ENCODE results near the gene SLITRK2.

Gene SLITRK2

DNA sequence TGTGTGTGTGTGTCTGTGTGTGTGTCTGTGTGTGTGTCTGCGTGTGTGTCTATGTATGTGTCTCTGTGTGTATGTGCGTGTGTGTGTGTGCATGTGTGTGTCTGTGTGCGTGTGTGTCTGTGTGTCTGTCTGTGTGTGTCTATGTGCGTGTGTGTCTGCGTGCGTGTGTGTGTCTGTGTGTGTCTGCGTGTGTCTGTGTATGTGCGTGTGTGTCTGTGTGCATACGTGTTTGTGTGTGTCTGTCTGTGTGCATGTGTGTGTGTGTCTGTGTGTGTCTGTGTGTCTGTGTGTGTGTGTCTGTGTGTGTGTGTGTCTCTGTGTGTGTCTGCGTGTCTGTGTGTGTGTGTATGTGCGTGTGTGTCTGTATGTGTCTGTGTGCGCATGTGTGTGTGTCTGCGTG, 35.6 kb downstream of the SLITRK2 start:
- DNase-seq (ENCODE audit: low read depth): no peak

DNA sequence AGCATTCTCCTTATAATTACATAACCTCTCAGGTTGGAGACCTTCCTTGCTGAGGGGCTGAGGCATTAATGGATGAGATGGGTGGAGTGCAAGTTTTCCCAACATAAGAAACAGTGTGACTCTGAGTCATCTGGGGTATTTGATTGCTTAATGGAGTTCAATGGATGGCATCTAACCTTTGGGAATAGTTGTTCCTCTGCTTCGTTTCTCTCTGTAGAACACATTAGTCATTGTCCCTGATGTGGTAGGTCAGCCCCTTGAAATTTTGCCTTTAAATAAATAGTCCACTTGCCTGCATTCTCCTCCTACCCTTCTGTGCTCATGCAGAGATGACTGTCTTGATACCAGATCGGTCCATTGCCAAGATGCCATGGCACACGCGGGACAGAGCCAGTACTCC, 38.6 kb downstream of the SLITRK2 start:
- no peak for DNase-seq (ENCODE audit: low read depth)

DNA sequence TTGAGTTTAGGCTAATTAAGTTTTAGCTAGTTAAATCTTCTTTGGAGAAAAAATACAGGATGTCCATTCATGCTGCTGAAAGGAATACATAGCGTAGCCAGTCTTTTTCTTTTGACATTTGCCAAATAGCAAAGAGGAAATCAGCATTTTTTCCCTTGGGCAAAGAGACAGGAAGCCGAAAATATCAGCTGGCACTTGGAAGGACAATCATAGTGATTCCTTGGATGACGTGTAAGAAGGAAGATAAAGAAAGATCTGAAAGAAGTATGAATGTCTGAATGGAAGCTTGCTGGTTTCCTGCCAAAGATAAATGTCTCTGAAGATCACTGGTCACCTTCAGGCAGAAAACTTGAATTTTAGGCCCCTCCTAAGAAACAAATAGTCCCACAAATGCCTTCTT, 44.2 kb downstream of the SLITRK2 start:
- no peak for DNase-seq (ENCODE audit: low read depth)

DNA sequence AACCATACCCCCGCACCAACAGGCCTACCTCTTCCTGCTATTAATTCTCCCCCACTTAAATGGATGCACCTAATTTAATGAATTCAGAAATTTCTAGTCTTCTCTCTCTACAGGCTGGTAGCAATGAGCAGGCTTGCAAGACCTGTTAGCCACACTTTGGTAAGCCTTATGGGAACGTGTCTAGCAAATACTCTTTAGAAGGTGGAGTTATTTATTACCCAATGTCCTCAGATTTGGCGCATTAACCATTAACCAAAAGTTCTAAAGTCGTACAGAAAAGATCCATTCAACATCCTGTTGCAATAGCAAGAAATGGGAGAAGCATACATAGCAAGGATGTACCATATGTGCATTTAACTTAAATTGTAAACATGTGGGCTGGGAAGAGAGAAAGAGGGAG, 47.5 kb downstream of the SLITRK2 start:
- DNase-seq (ENCODE audit: low read depth): no peak

Data from fibroblast of the conjunctiva (primary cell).